ENCODE results near the gene SLC25A52. TPM values are rescaled to one million over a fixed set of nuclear protein-coding genes. Genes with fewer than 3 reads are reported as not detected.

Gene SLC25A52
- total RNA-seq, 1 donor from 2014 or later = not detected

DNA sequence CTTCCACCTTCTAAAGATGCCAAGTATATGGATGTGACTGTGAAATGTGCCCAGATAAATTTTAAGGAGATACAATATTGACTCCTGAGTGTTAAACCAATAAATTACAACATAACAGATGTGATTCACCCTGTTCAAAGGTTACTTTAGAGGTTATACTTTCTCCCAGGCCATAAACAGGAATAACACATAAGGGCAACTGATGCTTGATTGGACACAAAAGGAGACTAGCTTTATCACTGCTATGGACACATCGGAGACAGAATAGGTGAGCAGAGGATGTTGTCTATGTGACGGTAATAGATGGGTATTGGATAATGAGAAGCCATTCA, 31.9 kb upstream of the SLC25A52 start:
- Histone ChIP-seq H3K4me3 (ENCODE audit: low read depth, low read length) (no peak overlapping the region), H3K36me3 (ENCODE audit: control insufficient read depth, insufficient read depth, low read length) (no peaks in the 10 kb centered on the region), H3K27me3 (ENCODE audit: control insufficient read depth, insufficient read depth, low read length) (no peaks in the 10 kb centered on the region)
- TF ChIP-seq, protein P1, sequence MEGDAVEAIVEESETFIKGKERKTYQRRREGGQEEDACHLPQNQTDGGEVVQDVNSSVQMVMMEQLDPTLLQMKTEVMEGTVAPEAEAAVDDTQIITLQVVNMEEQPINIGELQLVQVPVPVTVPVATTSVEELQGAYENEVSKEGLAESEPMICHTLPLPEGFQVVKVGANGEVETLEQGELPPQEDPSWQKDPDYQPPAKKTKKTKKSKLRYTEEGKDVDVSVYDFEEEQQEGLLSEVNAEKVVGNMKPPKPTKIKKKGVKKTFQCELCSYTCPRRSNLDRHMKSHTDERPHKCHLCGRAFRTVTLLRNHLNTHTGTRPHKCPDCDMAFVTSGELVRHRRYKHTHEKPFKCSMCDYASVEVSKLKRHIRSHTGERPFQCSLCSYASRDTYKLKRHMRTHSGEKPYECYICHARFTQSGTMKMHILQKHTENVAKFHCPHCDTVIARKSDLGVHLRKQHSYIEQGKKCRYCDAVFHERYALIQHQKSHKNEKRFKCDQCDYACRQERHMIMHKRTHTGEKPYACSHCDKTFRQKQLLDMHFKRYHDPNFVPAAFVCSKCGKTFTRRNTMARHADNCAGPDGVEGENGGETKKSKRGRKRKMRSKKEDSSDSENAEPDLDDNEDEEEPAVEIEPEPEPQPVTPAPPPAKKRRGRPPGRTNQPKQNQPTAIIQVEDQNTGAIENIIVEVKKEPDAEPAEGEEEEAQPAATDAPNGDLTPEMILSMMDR (IDR thresholded peaks at IDR 0.05; ENCODE audit: insufficient read depth, low read length, poor library complexity, severe bottlenecking) = no peak
- DNase-seq (ENCODE audit: low read depth) = no peak

- TF ChIP-seq, protein P1 (IDR thresholded peaks at IDR 0.05; ENCODE audit: insufficient read depth, low read length, poor library complexity, severe bottlenecking) = no peak
- H3K36me3 ChIP-seq (ENCODE audit: control insufficient read depth, insufficient read depth, low read length) = no peaks in the 10 kb centered on the region
- DNase-seq (ENCODE audit: low read depth) = no peak
- H3K27me3 ChIP-seq (ENCODE audit: control insufficient read depth, insufficient read depth, low read length) = no peaks in the 10 kb centered on the region
- H3K4me3 ChIP-seq (ENCODE audit: low read depth, low read length) = no peak overlapping the region
These were observed 31.3 kb upstream of the SLC25A52 start for GRCh38 chr18:31791817-31792579.

GRCh38 chr18:31789409-31789808, 28.7 kb upstream of the SLC25A52 start:
- Histone ChIP-seq H3K4me3 (ENCODE audit: low read depth, low read length) (no peak overlapping the region), H3K36me3 (ENCODE audit: control insufficient read depth, insufficient read depth, low read length) (no peaks in the 10 kb centered on the region), H3K27me3 (ENCODE audit: control insufficient read depth, insufficient read depth, low read length) (no peaks in the 10 kb centered on the region)
- no peak for DNase-seq (ENCODE audit: low read depth)
- TF ChIP-seq, protein P1 (IDR thresholded peaks at IDR 0.05; ENCODE audit: insufficient read depth, low read length, poor library complexity, severe bottlenecking) = no peak

- TF ChIP-seq, protein P1 (IDR thresholded peaks at IDR 0.05; ENCODE audit: insufficient read depth, low read length, poor library complexity, severe bottlenecking) = no peak
- Histone ChIP-seq H3K27me3 (ENCODE audit: control insufficient read depth, insufficient read depth, low read length) (no peaks in the 10 kb centered on the region), H3K36me3 (ENCODE audit: control insufficient read depth, insufficient read depth, low read length) (no peaks in the 10 kb centered on the region), H3K4me3 (ENCODE audit: low read depth, low read length) (no peak overlapping the region)
- DNase-seq (ENCODE audit: low read depth) = no peak
These were observed 22.4 kb upstream of the SLC25A52 start for GRCh38 chr18:31783059-31783458.

DNA sequence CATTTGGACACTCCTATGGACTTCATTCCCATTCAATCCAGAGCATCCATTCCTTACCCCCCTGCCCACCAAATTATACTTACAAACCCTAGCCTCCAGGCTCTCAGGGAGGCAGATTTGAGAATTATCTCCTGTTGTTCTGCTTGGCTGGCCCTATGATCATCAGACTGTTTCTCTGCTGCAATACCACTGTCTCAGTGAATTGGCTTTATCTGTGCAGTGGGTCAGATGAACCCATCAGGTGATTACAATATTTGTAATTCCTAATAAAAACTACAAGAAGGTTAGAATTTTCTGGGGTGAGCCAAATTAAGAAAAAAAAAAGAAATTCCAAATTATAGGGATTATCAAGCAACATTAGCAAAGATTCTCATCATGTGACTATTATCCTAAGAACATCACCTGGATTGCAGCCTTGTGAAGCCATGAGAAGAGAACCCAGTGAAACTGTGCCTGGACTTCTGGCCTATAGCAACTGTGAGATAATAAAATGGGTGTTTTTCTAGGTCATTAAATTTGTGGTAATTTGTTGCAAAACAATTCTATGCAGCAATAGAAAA, 17.8 kb upstream of the SLC25A52 start:
- TF ChIP-seq, protein P1 (IDR thresholded peaks at IDR 0.05; ENCODE audit: insufficient read depth, low read length, poor library complexity, severe bottlenecking) = no peak
- H3K27me3 ChIP-seq (ENCODE audit: control insufficient read depth, insufficient read depth, low read length) = no peaks in the 10 kb centered on the region
- no peak overlapping the region for H3K4me3 ChIP-seq (ENCODE audit: low read depth, low read length)
- no peaks in the 10 kb centered on the region for H3K36me3 ChIP-seq (ENCODE audit: control insufficient read depth, insufficient read depth, low read length)
- no peak for DNase-seq (ENCODE audit: low read depth)

DNA sequence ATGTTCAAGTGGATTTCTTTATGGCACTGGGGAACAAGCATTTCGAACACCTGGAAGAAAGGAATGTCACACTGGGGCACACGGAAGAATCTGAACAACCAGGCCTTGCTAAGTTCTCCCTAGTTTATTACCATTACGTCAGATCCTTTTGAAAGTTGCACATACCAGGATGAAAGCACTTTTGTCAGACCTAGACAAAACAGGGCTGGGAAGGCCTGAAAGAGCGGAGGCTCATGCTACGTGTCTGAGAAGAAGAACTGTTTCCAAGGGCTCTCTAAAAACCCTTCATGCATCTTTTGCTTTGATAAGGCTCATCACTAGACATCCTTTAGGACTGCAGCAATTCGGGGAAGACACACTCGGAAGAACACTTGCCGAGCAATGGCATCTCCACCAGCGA, 15.4 kb upstream of the SLC25A52 start:
- DNase-seq (ENCODE audit: low read depth) = no peak
- TF ChIP-seq, protein P1 (IDR thresholded peaks at IDR 0.05; ENCODE audit: insufficient read depth, low read length, poor library complexity, severe bottlenecking) = no peak
- no peak overlapping the region for H3K4me3 ChIP-seq (ENCODE audit: low read depth, low read length)
- H3K36me3 ChIP-seq (ENCODE audit: control insufficient read depth, insufficient read depth, low read length) = no peaks in the 10 kb centered on the region
- no peaks in the 10 kb centered on the region for H3K27me3 ChIP-seq (ENCODE audit: control insufficient read depth, insufficient read depth, low read length)
